Gastroesophageal sphincter (tissue), 4 donors: ENCODE data around the gene PEPD. TPM values are rescaled to one million over a fixed set of nuclear protein-coding genes. Genes with fewer than 3 reads are reported as not detected.

Source experiments
- ATAC-seq: fragments of 150-250 bp; one replicate; pipeline ENCODE4 v1.9.1; 2016; ENCODE audit warnings: mild to moderate bottlenecking, moderate library complexity
- H3K27ac ChIP-seq, 4 donors: fragments of 200-600 bp; sonication (generic) in 3 of 4; 1 replicate in 3 of 4; 2 replicates in 1 of 4; pipeline ENCODE4 v1.5.1; 2016 to 2019
- H3K27me3 ChIP-seq: fragments of 200-600 bp; sonication (generic); one replicate; pipeline ENCODE4 v1.5.1; 2019
- H3K36me3 ChIP-seq, 2 donors: fragments of 200-600 bp; sonication (generic); one replicate each; pipeline ENCODE4 v1.5.1; 2019; ENCODE audit warnings: control low read depth in 1 of 2
- H3K4me1 ChIP-seq, 3 donors: fragments of 200-600 bp; sonication (generic); 1 replicate in 2 of 3; 2 replicates in 1 of 3; pipeline ENCODE4 v1.5.1; 2016 to 2019; ENCODE audit warnings: control low read depth in 2 of 3
- H3K4me3 ChIP-seq, 2 donors: fragments of 200-600 bp; sonication (generic); one replicate each; pipeline ENCODE4 v1.5.1; 2019; ENCODE audit warnings: mild to moderate bottlenecking in 1 of 2, moderate library complexity in 1 of 2
- H3K9me3 ChIP-seq, 3 donors: fragments of 200-600 bp; sonication (generic); one replicate each; pipeline ENCODE4 v1.5.1; 2017 to 2019; ENCODE audit warnings: control low read depth in 2 of 3
- EP300 ChIP-seq: sonication (generic); formaldehyde crosslinking; IDR thresholded peaks from one replicate; pipeline ENCODE4 v1.6.1; 2017; ENCODE audit warnings: antibody characterized with exemption, mild to moderate bottlenecking
- POLR2A ChIP-seq, 2 donors: fragments of 450-650 bp; IDR thresholded peaks; one replicate each; pipeline ENCODE4 v1.6.1; 2017; ENCODE audit warnings: antibody characterized with exemption in 2 of 2, mild to moderate bottlenecking in 2 of 2, moderate library complexity in 1 of 2
- POLR2AphosphoS5 ChIP-seq: sonication (generic); formaldehyde crosslinking; IDR thresholded peaks from one replicate; pipeline ENCODE4 v1.6.1; 2017; ENCODE audit warnings: antibody characterized with exemption
- WGBS, 2 donors: methylation state at CpG; one replicate each; pipeline ENCODE4 v1.1.5; 2018; ENCODE audit warnings: low coverage in 1 of 2; 5-methylcytosine and 5-hydroxymethylcytosine counted together
- total RNA-seq, 4 donors: library from RNA; depleted of rRNA; stranded (reverse); fragments of >200 nt; gene quantifications; one replicate each; pipeline ENCODE4 v1.1.0, GENCODE V29; 2016
- TF ChIP-seq, protein P1 (sequence below), 4 experiments: fragments of 200-600 bp in 2 of 4; fragments of 450-650 bp in 2 of 4; sonication (generic) in 1 of 4; IDR thresholded peaks; one replicate each; pipeline ENCODE4 v1.5.1; 2017 to 2019; ENCODE audit warnings: antibody characterized with exemption in 4 of 4, mild to moderate bottlenecking in 2 of 4, moderate library complexity in 2 of 4

The PEPD gene
- total RNA-seq, 4 donors from 2014 or later = 61.3 to 77.7 (median 69.6) TPM

GRCh38 chr19:33392341-33393285 is 129.0 kb downstream of the PEPD start:
- WGBS, 2 donors = no CpG with 5 or more reads among the region's 39 CpGs
- Histone ChIP-seq H3K9me3 (no peaks in the 10 kb centered on the region), H3K27ac (no peak overlapping the region), H3K4me3 (no peak overlapping the region), H3K27me3 (no peaks in the 10 kb centered on the region), H3K36me3 (peaks cover 0 to 7% of the 10 kb centered on the region in 2 donors), H3K4me1 (peaks cover 0 to 98% (median 78%) of the 10 kb centered on the region in 3 donors)
- ATAC-seq = no peak
- TF ChIP-seq POLR2AphosphoS5 (no peak), POLR2A (IDR thresholded peaks at IDR 0.05) (no peak), EP300 (no peak)
- TF ChIP-seq, protein P1, sequence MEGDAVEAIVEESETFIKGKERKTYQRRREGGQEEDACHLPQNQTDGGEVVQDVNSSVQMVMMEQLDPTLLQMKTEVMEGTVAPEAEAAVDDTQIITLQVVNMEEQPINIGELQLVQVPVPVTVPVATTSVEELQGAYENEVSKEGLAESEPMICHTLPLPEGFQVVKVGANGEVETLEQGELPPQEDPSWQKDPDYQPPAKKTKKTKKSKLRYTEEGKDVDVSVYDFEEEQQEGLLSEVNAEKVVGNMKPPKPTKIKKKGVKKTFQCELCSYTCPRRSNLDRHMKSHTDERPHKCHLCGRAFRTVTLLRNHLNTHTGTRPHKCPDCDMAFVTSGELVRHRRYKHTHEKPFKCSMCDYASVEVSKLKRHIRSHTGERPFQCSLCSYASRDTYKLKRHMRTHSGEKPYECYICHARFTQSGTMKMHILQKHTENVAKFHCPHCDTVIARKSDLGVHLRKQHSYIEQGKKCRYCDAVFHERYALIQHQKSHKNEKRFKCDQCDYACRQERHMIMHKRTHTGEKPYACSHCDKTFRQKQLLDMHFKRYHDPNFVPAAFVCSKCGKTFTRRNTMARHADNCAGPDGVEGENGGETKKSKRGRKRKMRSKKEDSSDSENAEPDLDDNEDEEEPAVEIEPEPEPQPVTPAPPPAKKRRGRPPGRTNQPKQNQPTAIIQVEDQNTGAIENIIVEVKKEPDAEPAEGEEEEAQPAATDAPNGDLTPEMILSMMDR (IDR thresholded peaks at IDR 0.05) = no peak

GRCh38 chr19:33391631-33392249 is 129.9 kb downstream of the PEPD start:
- Histone ChIP-seq H3K4me3 (no peak overlapping the region), H3K27ac (peak overlapping the region in 1 of 4 donors; percentile 73), H3K27me3 (no peaks in the 10 kb centered on the region), H3K4me1 (peaks cover 0 to 89% (median 76%) of the 10 kb centered on the region in 3 donors), H3K9me3 (no peaks in the 10 kb centered on the region), H3K36me3 (peaks cover 0 to 15% of the 10 kb centered on the region in 2 donors)
- WGBS, 2 donors = no CpG with 5 or more reads among the region's 12 CpGs
- no peak for TF ChIP-seq EP300
- no peak for TF ChIP-seq POLR2A (IDR thresholded peaks at IDR 0.05)
- TF ChIP-seq, protein P1 (IDR thresholded peaks at IDR 0.05) = no peak
- no peak for TF ChIP-seq POLR2AphosphoS5
- no peak for ATAC-seq

DNA sequence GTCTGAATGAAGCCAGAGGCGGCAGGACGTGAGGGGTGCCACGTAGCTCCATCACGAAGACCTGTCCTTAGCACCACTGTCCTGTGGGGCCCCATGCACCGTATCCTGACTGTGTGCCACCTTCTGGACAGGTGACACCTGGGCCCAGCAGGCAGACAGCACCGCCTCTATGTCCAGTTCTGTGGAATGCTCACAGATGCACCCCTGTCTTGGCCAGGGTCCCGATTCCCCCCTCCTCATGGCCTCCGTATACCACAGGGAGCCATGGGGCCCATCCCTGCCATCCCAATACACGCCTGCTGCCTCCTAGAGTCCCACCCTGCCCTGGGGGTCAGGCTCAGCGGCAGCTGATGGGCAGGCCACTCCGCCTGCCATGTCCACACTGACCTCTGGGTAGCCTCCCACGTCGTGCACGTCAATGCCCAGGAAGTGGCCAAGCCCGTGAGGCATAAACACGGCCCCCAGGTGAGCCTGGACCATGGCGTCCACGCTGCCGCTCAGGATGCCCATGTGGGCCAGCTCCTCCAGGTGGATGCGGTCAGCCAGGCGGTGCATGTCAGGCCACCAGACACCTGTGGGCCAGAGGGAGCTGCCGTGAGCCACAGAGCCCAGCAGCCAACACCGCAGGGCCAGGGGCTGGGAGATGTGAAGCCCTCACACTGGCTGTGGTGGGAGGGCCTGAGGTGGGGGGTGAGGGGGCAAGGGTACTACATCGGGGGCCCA is 130.5 kb downstream of the PEPD start:
- Histone ChIP-seq H3K36me3 (peaks cover 0 to 22% of the 10 kb centered on the region in 2 donors), H3K4me3 (no peak overlapping the region), H3K27ac (peak overlapping the region in 3 of 4 donors; percentile 21 to 73 (median 39)), H3K9me3 (no peaks in the 10 kb centered on the region), H3K27me3 (no peaks in the 10 kb centered on the region), H3K4me1 (peaks cover 0 to 84% (median 69%) of the 10 kb centered on the region in 3 donors)
- no peak for ATAC-seq
- TF ChIP-seq, protein P1 (IDR thresholded peaks at IDR 0.05) = no peak
- TF ChIP-seq EP300 = no peak
- TF ChIP-seq POLR2AphosphoS5 = no peak
- no peak for TF ChIP-seq POLR2A (IDR thresholded peaks at IDR 0.05)
- WGBS, 2 donors = no CpG with 5 or more reads among the region's 24 CpGs

DNA sequence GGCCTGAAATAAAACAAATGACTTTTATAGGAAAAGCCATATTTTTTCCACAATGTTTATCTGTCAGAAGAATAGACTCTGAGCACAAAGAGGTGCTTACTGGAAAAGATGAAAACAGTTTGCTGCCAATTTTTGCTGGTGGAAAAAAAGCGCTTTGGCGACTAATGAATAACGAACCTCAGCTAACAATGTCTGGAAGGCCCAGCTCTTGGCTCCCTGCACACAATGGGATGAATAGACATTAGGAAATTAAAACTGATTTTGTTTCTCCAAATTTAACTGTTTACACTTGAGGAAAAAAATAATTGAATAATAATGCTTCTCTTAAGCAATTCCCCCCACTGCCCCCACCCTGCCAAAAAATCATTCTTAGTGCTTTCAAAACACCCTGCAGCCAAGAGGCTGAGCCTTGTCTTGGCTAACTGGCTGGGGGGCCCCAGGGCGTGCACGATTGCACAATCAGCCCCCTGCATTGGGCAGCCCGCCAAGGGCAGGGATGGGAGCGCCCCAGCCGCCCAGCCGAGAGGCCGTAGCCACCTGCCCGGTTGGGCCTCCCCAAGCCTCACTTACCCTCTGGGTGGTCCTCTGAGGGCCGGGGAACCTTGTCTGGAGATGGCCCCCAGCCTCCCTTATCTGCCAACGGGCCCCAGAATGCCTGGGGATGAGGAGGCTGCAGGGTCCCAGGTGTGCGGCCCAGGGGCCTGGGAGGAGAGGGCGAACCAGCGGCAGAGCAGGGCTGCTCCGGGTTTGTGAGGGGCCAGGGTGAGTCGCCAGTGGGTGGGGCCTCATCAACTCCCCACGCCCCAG is 131.3 kb downstream of the PEPD start:
- peak; percentile 50 for TF ChIP-seq POLR2AphosphoS5
- TF ChIP-seq, protein P1 (IDR thresholded peaks at IDR 0.05) = no peak
- Histone ChIP-seq H3K4me1 (peaks cover 0 to 83% (median 62%) of the 10 kb centered on the region in 3 donors), H3K9me3 (no peaks in the 10 kb centered on the region), H3K27ac (peak overlapping the region in 3 of 4 donors; percentile 70 to 74 (median 73)), H3K36me3 (peaks cover 0 to 27% of the 10 kb centered on the region in 2 donors), H3K4me3 (no peak overlapping the region), H3K27me3 (no peaks in the 10 kb centered on the region)
- WGBS, 2 donors = 25 to 32% methylated on average over 3 of the region's 19 CpGs
- ATAC-seq = peak; percentile 69
